Measurements from ENCODE around the gene THADA.
"Not testable (repeated sequence)": the region's sequence is repeated elsewhere in the genome, so short reads cannot be mapped to it uniquely, and the experiment has no call there.

The THADA gene

GRCh38 chr2:43465234-43465633 is 130.6 kb downstream of the THADA start:
- no peak for DNase-seq (ENCODE audit: low read depth in 2 of 2)

GRCh38 chr2:43464590-43464989 is 131.2 kb downstream of the THADA start:
- DNase-seq (ENCODE audit: low read depth in 2 of 2), result no peak

GRCh38 chr2:43462866-43463641 is 132.8 kb downstream of the THADA start:
- DNase-seq (ENCODE audit: low read depth in 2 of 2), result no peak

GRCh38 chr2:43461453-43462073 is 134.3 kb downstream of the THADA start:
- DNase-seq (ENCODE audit: low read depth in 2 of 2), result no peak

GRCh38 chr2:43460611-43461365 is 135.1 kb downstream of the THADA start:
- DNase-seq (ENCODE audit: low read depth in 2 of 2), result no peak

- DNase-seq (ENCODE audit: low read depth in 2 of 2), result no peak
These were observed 135.7 kb downstream of the THADA start for GRCh38 chr2:43460174-43460546.

- no peak for DNase-seq (ENCODE audit: low read depth in 2 of 2)
These were observed 136.2 kb downstream of the THADA start for GRCh38 chr2:43459446-43460173.

- DNase-seq (ENCODE audit: low read depth in 2 of 2), result no peak
These were observed 137.7 kb downstream of the THADA start for GRCh38 chr2:43458014-43458628.

- no peak for DNase-seq (ENCODE audit: low read depth in 2 of 2)
These were observed 139.9 kb downstream of the THADA start for GRCh38 chr2:43455731-43456642.

- DNase-seq (ENCODE audit: low read depth in 2 of 2), result no peak
These were observed 140.5 kb downstream of the THADA start for GRCh38 chr2:43455296-43455695.

- no peak for DNase-seq (ENCODE audit: low read depth in 2 of 2)
These were observed 141.0 kb downstream of the THADA start for GRCh38 chr2:43454791-43455190.

- DNase-seq (ENCODE audit: low read depth in 2 of 2), result no peak
These were observed 142.4 kb downstream of the THADA start for GRCh38 chr2:43453179-43454170.

- DNase-seq (ENCODE audit: low read depth in 2 of 2), result no peak
These were observed 143.5 kb downstream of the THADA start for GRCh38 chr2:43452318-43452731.

- DNase-seq (ENCODE audit: low read depth in 2 of 2), result no peak
These were observed 145.2 kb downstream of the THADA start for GRCh38 chr2:43450617-43451016.

GRCh38 chr2:43448822-43449110 is 147.1 kb downstream of the THADA start:
- no peak for DNase-seq (ENCODE audit: low read depth in 2 of 2)

- no peak for DNase-seq (ENCODE audit: low read depth in 2 of 2)
These were observed 147.6 kb downstream of the THADA start for GRCh38 chr2:43448011-43448821.

- not testable (repeated sequence) for DNase-seq (ENCODE audit: low read depth in 2 of 2)
These were observed 149.1 kb downstream of the THADA start for GRCh38 chr2:43446755-43447154.

- no peak for DNase-seq (ENCODE audit: low read depth in 2 of 2)
These were observed 150.1 kb downstream of the THADA start for GRCh38 chr2:43445781-43446180.
